ENCODE measurements around the gene RECK.
"Not testable (repeated sequence)": the region's sequence is repeated elsewhere in the genome, so short reads cannot be mapped to it uniquely, and the experiment has no call there.

RECK gene

DNA sequence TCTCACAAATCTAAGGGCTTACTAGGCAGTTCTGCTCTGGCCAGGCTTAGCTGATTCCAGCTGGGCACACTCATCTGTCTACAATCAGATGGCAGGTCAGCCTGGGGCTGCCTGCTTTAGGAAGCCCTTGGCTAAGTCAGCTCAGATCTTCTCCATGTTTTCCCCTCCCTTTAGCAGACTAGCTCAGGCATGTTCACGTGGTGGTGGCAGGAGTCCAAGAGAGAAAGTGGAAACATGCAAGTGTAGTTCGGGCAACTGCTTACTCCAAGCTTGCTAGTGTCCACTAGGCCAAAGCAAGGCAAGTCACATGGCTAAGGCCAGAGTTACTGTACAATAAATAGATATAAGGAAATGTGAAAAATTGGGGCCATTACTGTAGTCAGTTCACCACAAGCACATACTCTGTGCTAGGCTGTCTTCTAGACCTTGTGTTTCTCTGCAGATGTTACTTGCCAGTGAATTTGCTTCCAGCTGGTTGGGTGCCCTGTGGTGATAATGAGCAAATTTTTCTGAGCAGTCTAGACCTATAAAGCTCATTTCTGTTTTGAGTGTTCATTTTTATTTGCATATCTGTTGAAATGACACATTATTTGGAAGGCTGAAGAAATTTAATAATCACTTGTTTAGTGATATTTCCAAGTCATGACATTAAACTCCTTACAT lies 38.3 kb downstream of the RECK start:
- no peak for DNase-seq

GRCh38 chr9:36078051-36078450 lies 41.3 kb downstream of the RECK start:
- DNase-seq: no peak

- DNase-seq: no peak
Observed at GRCh38 chr9:36080519-36080918, 43.8 kb downstream of the RECK start.

- DNase-seq: no peak
Observed at GRCh38 chr9:36082931-36083330, 46.2 kb downstream of the RECK start.

- DNase-seq: no peak
Observed at GRCh38 chr9:36086442-36086841, 49.7 kb downstream of the RECK start.

DNA sequence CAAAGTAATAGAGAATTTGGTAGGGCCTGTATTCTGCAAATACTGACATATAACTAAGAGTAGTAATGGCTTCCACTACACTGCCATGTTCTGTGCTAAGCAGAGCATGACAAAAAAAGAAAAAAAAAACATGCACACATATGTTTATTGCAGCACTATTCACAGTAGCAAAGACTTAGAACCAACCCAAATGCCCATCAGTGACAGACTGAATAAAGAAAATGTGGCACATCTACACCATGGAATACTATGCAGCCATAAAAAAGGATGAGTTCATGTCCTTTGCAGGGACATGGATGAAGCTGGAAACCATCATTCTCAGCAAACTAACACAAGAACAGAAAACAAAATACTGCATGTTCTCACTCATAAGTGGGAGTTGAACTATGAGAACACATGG lies 50.3 kb downstream of the RECK start:
- not testable (repeated sequence) for DNase-seq

DNA sequence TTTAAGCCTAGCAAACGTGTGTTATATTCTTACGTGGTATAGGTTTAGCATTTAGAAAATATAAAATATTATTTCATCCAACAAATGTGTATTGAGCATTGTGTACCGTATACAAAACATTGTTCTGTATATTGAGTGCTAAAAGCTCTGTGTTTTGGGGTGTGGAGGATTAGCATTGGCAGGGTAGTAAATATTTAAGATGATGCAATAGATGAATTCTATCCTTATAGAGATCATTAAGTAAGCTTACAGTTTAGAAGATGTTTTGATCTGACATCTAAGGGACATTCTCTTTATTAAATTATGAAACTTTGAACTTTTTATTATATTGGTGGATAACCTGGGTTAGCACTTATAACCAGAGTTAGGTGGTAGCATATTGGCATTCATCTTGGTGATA lies 51.3 kb downstream of the RECK start:
- DNase-seq: no peak

- no peak for DNase-seq
Observed at GRCh38 chr9:36091026-36091953, 54.6 kb downstream of the RECK start.

GRCh38 chr9:36092014-36092413 lies 55.3 kb downstream of the RECK start:
- no peak for DNase-seq

DNA sequence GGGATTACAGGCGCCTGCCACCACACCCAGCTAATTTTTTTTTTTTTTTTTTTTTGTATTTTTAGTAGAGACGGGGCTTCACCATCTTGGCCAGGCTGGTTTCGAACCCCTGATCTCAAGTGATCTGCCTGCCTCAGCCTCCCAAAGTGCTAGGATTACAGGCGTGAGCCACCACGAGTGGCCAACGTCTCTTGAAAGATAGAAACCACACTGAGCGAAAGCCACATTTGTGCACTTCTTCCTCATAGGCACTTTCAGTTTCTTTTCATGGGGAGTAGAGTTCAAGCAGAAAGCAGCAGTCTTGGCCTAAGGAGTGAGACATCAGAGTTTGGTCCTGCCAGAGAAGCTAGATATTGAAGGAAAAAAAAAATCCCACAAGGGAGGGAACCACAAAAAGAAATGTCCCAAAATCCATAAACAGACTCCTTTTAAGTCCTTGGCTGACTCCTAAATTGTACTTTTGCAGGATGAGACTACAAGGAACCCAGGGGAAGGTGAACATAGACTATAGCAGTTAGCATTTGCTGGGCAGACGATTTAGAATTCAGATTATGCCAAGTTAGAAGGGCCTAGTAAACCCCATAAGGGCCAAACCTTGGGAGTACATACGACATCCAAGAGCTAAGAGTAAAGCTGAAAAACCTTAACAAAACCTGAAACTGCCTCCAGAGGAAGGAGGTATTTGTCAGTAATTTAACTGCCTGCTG lies 55.9 kb downstream of the RECK start:
- no peak for DNase-seq

DNA sequence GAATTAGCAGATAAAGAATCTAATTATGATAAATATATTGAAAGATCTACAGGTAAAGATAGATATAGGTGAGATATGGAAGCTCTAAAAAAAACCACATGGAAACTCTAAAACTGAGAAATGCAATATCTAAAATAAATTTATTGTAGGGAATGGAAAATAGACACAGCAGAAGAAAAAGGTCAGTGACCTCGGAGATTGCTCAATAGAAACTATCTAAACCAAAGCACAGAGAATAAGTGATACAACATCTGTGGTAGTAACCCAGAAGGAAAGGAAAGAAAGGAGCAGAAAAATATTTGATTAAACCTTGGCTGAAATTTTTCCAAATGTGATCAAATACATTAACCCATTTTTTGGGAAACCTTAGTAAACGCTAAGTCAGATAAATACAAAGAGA lies 56.7 kb downstream of the RECK start:
- no peak for DNase-seq

- DNase-seq: no peak
Observed at GRCh38 chr9:36099718-36100117, 63.0 kb downstream of the RECK start.

DNA sequence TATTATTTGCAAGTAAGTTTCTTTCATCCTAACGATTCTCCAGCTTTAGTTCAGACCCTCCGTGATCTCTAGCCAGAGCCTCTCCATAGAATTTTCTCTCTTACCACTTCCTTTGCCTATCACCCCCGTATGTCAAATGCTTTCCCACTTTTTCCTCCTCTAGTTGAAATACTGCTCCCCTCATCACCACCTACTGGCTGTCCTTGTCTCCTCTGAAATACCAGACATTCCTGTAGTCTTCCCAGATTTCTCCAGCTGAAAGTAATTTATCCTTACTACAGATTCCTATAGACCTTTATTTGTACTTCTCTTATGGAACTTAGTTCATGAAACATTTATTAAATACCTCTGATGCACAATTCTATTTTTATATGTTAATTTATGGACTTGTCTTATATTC lies 63.8 kb downstream of the RECK start:
- DNase-seq: no peak

- DNase-seq: no peak
Observed at GRCh38 chr9:36101916-36102741, 65.4 kb downstream of the RECK start.

GRCh38 chr9:36102742-36103495 lies 66.2 kb downstream of the RECK start:
- DNase-seq: peak; percentile 84

- no peak for DNase-seq
Observed at GRCh38 chr9:36109071-36109470, 72.4 kb downstream of the RECK start.

- DNase-seq: no peak
Observed at GRCh38 chr9:36110434-36110833, 73.7 kb downstream of the RECK start.

- DNase-seq: no peak
Observed at GRCh38 chr9:36112516-36112915, 75.8 kb downstream of the RECK start.

DNA sequence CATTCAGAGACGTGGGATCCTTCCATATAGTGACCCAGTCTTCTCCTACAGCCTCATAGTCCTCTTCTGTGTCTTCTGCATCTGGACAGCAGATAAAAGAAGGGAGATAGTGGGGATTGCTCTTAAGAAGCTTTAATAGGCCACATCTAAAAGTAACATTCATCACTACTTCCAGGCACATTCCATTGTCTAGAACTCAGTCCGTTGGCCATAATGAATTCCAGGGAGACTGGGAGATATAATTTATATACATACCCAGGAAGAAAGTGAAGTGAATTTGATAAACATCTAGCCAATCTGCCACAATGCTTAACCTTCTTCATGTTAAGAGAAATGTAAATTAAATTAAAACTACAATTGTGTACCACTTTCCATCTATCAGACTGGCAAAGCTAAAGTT lies 77.3 kb downstream of the RECK start:
- no peak for DNase-seq

GRCh38 chr9:36116593-36116992 lies 79.9 kb downstream of the RECK start:
- no peak for DNase-seq

GRCh38 chr9:36118201-36118600 lies 81.5 kb downstream of the RECK start:
- DNase-seq: no peak

- no peak for DNase-seq
Observed at GRCh38 chr9:36118706-36119105, 82.0 kb downstream of the RECK start.
